Suprapubic skin (tissue), 4 donors: ENCODE results near the gene IDH3G.

Experiments used
- CTCF ChIP-seq, 2 donors: fragments of 200-600 bp in 1 of 2; fragments of 450-650 bp in 1 of 2; sonication (generic) in 1 of 2; IDR thresholded peaks; one replicate each; pipeline ENCODE4 v1.5.1; 2016 to 2019; ENCODE audit warnings: antibody characterized with exemption in 2 of 2, mild to moderate bottlenecking in 1 of 2, moderate library complexity in 1 of 2
- POLR2A ChIP-seq, 2 donors: fragments of 450-650 bp; IDR thresholded peaks; one replicate each; pipeline ENCODE4 v1.6.1; 2017; ENCODE audit warnings: antibody characterized with exemption in 2 of 2, mild to moderate bottlenecking in 2 of 2, moderate library complexity in 2 of 2
- POLR2AphosphoS5 ChIP-seq, 3 donors: sonication (generic); formaldehyde crosslinking; IDR thresholded peaks; one replicate each; pipeline ENCODE4 v1.6.1; 2017; ENCODE audit warnings: antibody characterized with exemption in 3 of 3

- no peak for TF ChIP-seq POLR2A (IDR thresholded peaks at IDR 0.05)
- no peak for TF ChIP-seq POLR2AphosphoS5 (IDR thresholded peaks at IDR 0.05)
- no peak for TF ChIP-seq CTCF (IDR thresholded peaks at IDR 0.05)
Observed at GRCh38 chrX:153779891-153780677, 14.1 kb downstream of the IDH3G start.
